SK-N-SH (cell line): ENCODE measurements around the gene PRM1. TPM values are rescaled to one million over a fixed set of nuclear protein-coding genes. Genes with fewer than 3 reads are reported as not detected.

Experiments
- CTCF ChIA-PET: fragments of 300-600, 350-600 bp; formaldehyde crosslinking; extraction: SDS; loops from one replicate; lab custom pipeline; 2021; lab: Yijun Ruan, JAX
- POLR2A ChIA-PET: fragments of 350-600 bp; sonication (Branson Sonifier 250); formaldehyde crosslinking; extraction: SDS; loops from one replicate; lab custom pipeline; 2020; ENCODE audit warnings: antibody characterized with exemption, inconsistent platforms; lab: Yijun Ruan, JAX
- DNase-seq: peaks from one replicate; pipeline ENCODE4 v3.0.0; 2012
- H2AFZ ChIP-seq: fragments of 200-600 bp; sonication (generic); 2 replicates; pipeline ENCODE4 v1.8.1; 2016; ENCODE audit warnings: antibody characterized with exemption, mild to moderate bottlenecking, low read depth
- H3F3A ChIP-seq: fragments of 200-600 bp; sonication (generic); replicated peaks from 2 replicates; pipeline ENCODE3; 2016; ENCODE audit warnings: antibody characterized with exemption, mild to moderate bottlenecking; ENCODE audit not compliant: insufficient read depth
- H3K27ac ChIP-seq, 2 experiments: fragments of 200-500 bp in 1 of 2; fragments of 200-600 bp in 1 of 2; sonication (Bioruptor generic) in 1 of 2; sonication (generic), shearing (Covaris generic) in 1 of 2; 2 replicates each; pipeline versions ENCODE4 v1.5.1 to v1.6.1; 2014 to 2016; ENCODE audit warnings: low read depth in 2 of 2, inconsistent platforms in 1 of 2, low read length in 1 of 2, mild to moderate bottlenecking in 1 of 2, mixed read lengths in 1 of 2
- H3K27me3 ChIP-seq: fragments of 200-600 bp; sonication (generic), shearing (Covaris generic); 2 replicates; pipeline ENCODE4 v1.6.1; 2016; ENCODE audit warnings: mixed run types; ENCODE audit not compliant: insufficient read depth
- H3K36me3 ChIP-seq, 2 experiments: fragments of 200-500 bp in 1 of 2; fragments of 200-600 bp in 1 of 2; sonication (Bioruptor generic) in 1 of 2; sonication (generic) in 1 of 2; replicated peaks in 1 of 2; 2 replicates each; pipeline versions ENCODE3 to v1.5.1; 2014 to 2016; ENCODE audit warnings: low read length in 1 of 2, mild to moderate bottlenecking in 1 of 2; ENCODE audit not compliant: insufficient read depth in 2 of 2, control insufficient read depth in 1 of 2
- H3K4me1 ChIP-seq, 2 experiments: fragments of 200-500 bp in 1 of 2; fragments of 200-600 bp in 1 of 2; sonication (Bioruptor generic) in 1 of 2; sonication (generic), shearing (Covaris generic) in 1 of 2; 2 replicates each; pipeline versions ENCODE4 v1.5.1 to v1.6.1; 2014 to 2016; ENCODE audit warnings: low read depth in 1 of 2, low read length in 1 of 2, mixed run types in 1 of 2; ENCODE audit not compliant: insufficient read depth in 2 of 2, control insufficient read depth in 1 of 2
- H3K4me2 ChIP-seq: fragments of 200-600 bp; sonication (generic), shearing (Covaris generic); 2 replicates; pipeline ENCODE4 v1.6.1; 2017; ENCODE audit warnings: mixed run types
- H3K4me3 ChIP-seq, 2 experiments: fragments of 200-500 bp in 1 of 2; fragments of 200-600 bp in 1 of 2; sonication (Bioruptor generic) in 1 of 2; sonication (generic), shearing (Covaris generic) in 1 of 2; 2 replicates each; pipeline versions ENCODE4 v1.5.1 to v1.8.1; 2014 to 2016; ENCODE audit warnings: low read depth in 2 of 2, inconsistent platforms in 1 of 2, low read length in 1 of 2, mild to moderate bottlenecking in 1 of 2, mixed read lengths in 1 of 2, moderate library complexity in 1 of 2
- H3K79me2 ChIP-seq: fragments of 200-600 bp; sonication (generic); 2 replicates; pipeline ENCODE4 v1.8.1; 2017; ENCODE audit warnings: mild to moderate bottlenecking; ENCODE audit not compliant: insufficient read depth
- H3K9ac ChIP-seq: fragments of 200-600 bp; sonication (generic); 2 replicates; pipeline ENCODE4 v1.6.1; 2017; ENCODE audit warnings: mixed run types
- H3K9me2 ChIP-seq: fragments of 200-600 bp; sonication (generic); 2 replicates; pipeline ENCODE4 v1.6.1; 2017; ENCODE audit warnings: mixed run types
- H3K9me3 ChIP-seq: fragments of 200-600 bp; sonication (generic); 2 replicates; pipeline ENCODE4 v1.6.1; 2017; ENCODE audit warnings: mixed run types, mild to moderate bottlenecking, moderate library complexity
- H4K20me1 ChIP-seq: fragments of 200-600 bp; sonication (generic); 2 replicates; pipeline ENCODE4 v1.6.1; 2017; ENCODE audit warnings: mild to moderate bottlenecking, mixed run types; ENCODE audit not compliant: insufficient read depth
- CTCF ChIP-seq: fragments of 200-600 bp; sonication (generic); IDR thresholded peaks from 2 replicates; pipeline ENCODE4 v1.6.1; 2017; ENCODE audit warnings: antibody characterized with exemption, mild to moderate bottlenecking, moderate library complexity
- EZH2phosphoT487 ChIP-seq: fragments of 200-600 bp; sonication (generic); IDR thresholded peaks from 2 replicates; pipeline ENCODE4 v1.6.1; 2017; ENCODE audit warnings: low read depth, mixed run types, mild to moderate bottlenecking, antibody characterized with exemption, moderate library complexity, borderline replicate concordance
- FOXJ3 ChIP-seq: sonication (generic); formaldehyde crosslinking; IDR thresholded peaks from 2 replicates; pipeline ENCODE4 v1.5.1; 2020; ENCODE audit warnings: mild to moderate bottlenecking, missing genetic modification reagents
- FOXM1 ChIP-seq: IDR thresholded peaks from 2 replicates; pipeline ENCODE4 v1.4.0; 2012; ENCODE audit warnings: low read depth, mild to moderate bottlenecking
- GATA2 ChIP-seq: sonication (generic); formaldehyde crosslinking; IDR thresholded peaks from 2 replicates; pipeline ENCODE4 v1.5.0; 2020; ENCODE audit warnings: mild to moderate bottlenecking, missing genetic modification reagents
- MAX ChIP-seq: IDR thresholded peaks from 2 replicates; pipeline ENCODE4 v1.4.0; 2012; ENCODE audit warnings: low read depth
- MEF2A ChIP-seq: IDR thresholded peaks from 2 replicates; pipeline ENCODE4 v1.4.0; 2012; ENCODE audit warnings: low read depth, borderline replicate concordance
- NFIC ChIP-seq: IDR thresholded peaks from 2 replicates; pipeline ENCODE4 v1.4.0; 2012; ENCODE audit warnings: borderline replicate concordance
- NRF1 ChIP-seq: IDR thresholded peaks from 2 replicates; pipeline ENCODE4 v1.6.1; 2012; ENCODE audit warnings: low read depth, mild to moderate bottlenecking, low read length
- SIN3A ChIP-seq: IDR thresholded peaks from 2 replicates; pipeline ENCODE4 v1.6.1; 2012; ENCODE audit warnings: low read depth, mild to moderate bottlenecking, low read length, moderate library complexity, borderline replicate concordance
- TCF12 ChIP-seq: IDR thresholded peaks from 2 replicates; pipeline ENCODE4 v1.4.0; 2012
- ZBTB33 ChIP-seq: IDR thresholded peaks from 2 replicates; pipeline ENCODE4 v1.4.0; 2012; ENCODE audit warnings: low read depth, borderline replicate concordance
- WGBS: methylation state at CpG from one replicate; pipeline ENCODE4 v1.1.6; 2017; ENCODE audit warnings: low lambda C conversion rate; 5-methylcytosine and 5-hydroxymethylcytosine counted together
- polyA plus RNA-seq, 3 experiments: library from polyadenylated mRNA; depleted of rRNA; stranded (reverse); fragments of >200 nt; gene quantifications; 2 replicates each; pipeline ENCODE4 v1.2.3, GENCODE V29; 2012

Gene PRM1
- polyA plus RNA-seq (2012; rRNA removed) = not detected in 2 replicates
- not detected in 2 replicates for polyA plus RNA-seq (2012; cell fraction: cytosol; rRNA removed)
- not detected in 2 replicates for polyA plus RNA-seq (2012; cell fraction: nucleus; rRNA removed)

- ChIA-PET POLR2A (no interaction called here), CTCF (no interaction called here)
- Histone ChIP-seq H3K9me3 (no peaks in the 10 kb centered on the region), H4K20me1 (no peaks in the 10 kb centered on the region), H3K27ac (no peak within 1 kb of the TSS), H2AFZ (no peak within 1 kb of the TSS), H3K4me1 (no peaks in the 10 kb centered on the region; a peak in 1 of 4 replicates), H3K79me2 (no peaks in the 10 kb centered on the region), H3K4me3 (no peak within 1 kb of the TSS), H3K9me2 (no peaks in the 10 kb centered on the region), H3K9ac (no peak within 1 kb of the TSS), H3K27me3 (no peaks in the 10 kb centered on the region; the same call in none of the 2 replicates), H3K4me2 (no peak within 1 kb of the TSS), H3F3A (no peaks in the 10 kb centered on the region), H3K36me3 (no peaks in the 10 kb centered on the region)
- TF ChIP-seq TCF12 (no peak), MAX (no peak), EZH2phosphoT487 (no peak), ZBTB33 (no peak), NRF1 (no peak), GATA2 (CRISPR knock-in tag) (no peak), FOXJ3 (no peak), SIN3A (no peak), NFIC (no peak), FOXM1 (no peak), MEF2A (no peak), CTCF (no peak)
- WGBS = 88% methylated on average over 21 of the region's 25 CpGs
- DNase-seq = no peak
These were observed at the start of gene PRM1 for GRCh38 chr16:11280616-11281522. Gene PRM1, minus strand, starts transcription at chr16:11281330. Its CDS starts 92 bp downstream, at chr16:11281238.
